HUES6 (cell line): Measurements from ENCODE around the gene RPRD1B.

Experiments
- H3K27ac ChIP-seq: 2 replicates; pipeline ENCODE4 v1.7.0; 2013; ENCODE audit warnings: low read depth, mild to moderate bottlenecking, low read length, inconsistent platforms
- H3K27me3 ChIP-seq: 2 replicates; pipeline ENCODE4 v1.6.1; 2013; ENCODE audit warnings: low read length; ENCODE audit not compliant: control insufficient read depth, insufficient read depth
- H3K36me3 ChIP-seq: 2 replicates; pipeline ENCODE4 v1.6.1; 2013; ENCODE audit warnings: low read length; ENCODE audit not compliant: control insufficient read depth, insufficient read depth
- H3K4me1 ChIP-seq: 2 replicates; pipeline ENCODE4 v1.6.1; 2013; ENCODE audit warnings: low read length; ENCODE audit not compliant: control insufficient read depth, insufficient read depth
- H3K4me3 ChIP-seq: 2 replicates; pipeline ENCODE4 v1.5.1; 2013; ENCODE audit warnings: low read depth, low read length
- H3K9ac ChIP-seq: one replicate; pipeline ENCODE4 v1.6.1; 2013; ENCODE audit warnings: mild to moderate bottlenecking, low read length
- H3K9me3 ChIP-seq: 2 replicates; pipeline ENCODE4 v1.6.1; 2013; ENCODE audit warnings: low read depth, low read length; ENCODE audit not compliant: control insufficient read depth, insufficient read depth

RPRD1B gene

GRCh38 chr20:38060536-38060935 lies 27.0 kb downstream of the RPRD1B start:
- H3K4me3 ChIP-seq, result no peak overlapping the region
- H3K27ac ChIP-seq, result no peak overlapping the region
- no peaks in the 10 kb centered on the region for H3K27me3 ChIP-seq
- no peak overlapping the region for H3K9ac ChIP-seq
- no peaks in the 10 kb centered on the region for H3K4me1 ChIP-seq
- H3K36me3 ChIP-seq, result peaks cover 80% of the 10 kb centered on the region
- no peaks in the 10 kb centered on the region for H3K9me3 ChIP-seq

GRCh38 chr20:38061109-38061508 lies 27.6 kb downstream of the RPRD1B start:
- Histone ChIP-seq H3K9ac (no peak overlapping the region), H3K36me3 (peaks cover 84% of the 10 kb centered on the region), H3K27ac (no peak overlapping the region), H3K27me3 (no peaks in the 10 kb centered on the region), H3K9me3 (no peaks in the 10 kb centered on the region), H3K4me3 (no peak overlapping the region), H3K4me1 (no peaks in the 10 kb centered on the region)

GRCh38 chr20:38062890-38063289 lies 29.3 kb downstream of the RPRD1B start:
- Histone ChIP-seq H3K27me3 (no peaks in the 10 kb centered on the region), H3K4me3 (no peak overlapping the region), H3K4me1 (no peaks in the 10 kb centered on the region), H3K9ac (no peak overlapping the region), H3K27ac (no peak overlapping the region), H3K36me3 (peaks cover 97% of the 10 kb centered on the region), H3K9me3 (no peaks in the 10 kb centered on the region)

- Histone ChIP-seq H3K27ac (no peak overlapping the region), H3K4me1 (no peaks in the 10 kb centered on the region), H3K4me3 (no peak overlapping the region), H3K27me3 (no peaks in the 10 kb centered on the region), H3K36me3 (peaks cover 96% of the 10 kb centered on the region), H3K9me3 (no peaks in the 10 kb centered on the region), H3K9ac (no peak overlapping the region)
Observed at GRCh38 chr20:38063911-38064530, 30.5 kb downstream of the RPRD1B start.

- no peak overlapping the region for H3K4me3 ChIP-seq
- no peaks in the 10 kb centered on the region for H3K4me1 ChIP-seq
- H3K9me3 ChIP-seq, result no peaks in the 10 kb centered on the region
- no peaks in the 10 kb centered on the region for H3K27me3 ChIP-seq
- H3K36me3 ChIP-seq, result peaks cover 95% of the 10 kb centered on the region
- H3K9ac ChIP-seq, result no peak overlapping the region
- H3K27ac ChIP-seq, result no peak overlapping the region
Observed at GRCh38 chr20:38065764-38066375, 32.3 kb downstream of the RPRD1B start.

GRCh38 chr20:38066969-38067716 lies 33.6 kb downstream of the RPRD1B start:
- Histone ChIP-seq H3K4me1 (no peaks in the 10 kb centered on the region), H3K9ac (no peak overlapping the region), H3K27ac (no peak overlapping the region), H3K9me3 (no peaks in the 10 kb centered on the region), H3K4me3 (no peak overlapping the region), H3K36me3 (peaks cover 91% of the 10 kb centered on the region), H3K27me3 (no peaks in the 10 kb centered on the region)

GRCh38 chr20:38067717-38068365 lies 34.3 kb downstream of the RPRD1B start:
- Histone ChIP-seq H3K4me3 (no peak overlapping the region), H3K9ac (no peak overlapping the region), H3K36me3 (peaks cover 85% of the 10 kb centered on the region), H3K27me3 (no peaks in the 10 kb centered on the region), H3K4me1 (peaks cover under 1% of the 10 kb centered on the region; the same call in 1 of the 2 replicates), H3K27ac (no peak overlapping the region), H3K9me3 (no peaks in the 10 kb centered on the region)

- Histone ChIP-seq H3K4me1 (peaks cover 10% of the 10 kb centered on the region; the same call in 1 of the 2 replicates), H3K27me3 (no peaks in the 10 kb centered on the region), H3K9me3 (no peaks in the 10 kb centered on the region), H3K4me3 (no peak overlapping the region), H3K9ac (no peak overlapping the region), H3K36me3 (peaks cover 51% of the 10 kb centered on the region), H3K27ac (no peak overlapping the region)
Observed at GRCh38 chr20:38072898-38073297, 39.4 kb downstream of the RPRD1B start.

GRCh38 chr20:38073307-38074071 lies 39.9 kb downstream of the RPRD1B start:
- no peak overlapping the region for H3K27ac ChIP-seq
- H3K9ac ChIP-seq, result no peak overlapping the region
- H3K4me3 ChIP-seq, result no peak overlapping the region
- peaks cover 10% of the 10 kb centered on the region; the same call in 1 of the 2 replicates for H3K4me1 ChIP-seq
- H3K36me3 ChIP-seq, result peaks cover 48% of the 10 kb centered on the region
- no peaks in the 10 kb centered on the region for H3K9me3 ChIP-seq
- no peaks in the 10 kb centered on the region for H3K27me3 ChIP-seq

GRCh38 chr20:38075161-38075998 lies 41.8 kb downstream of the RPRD1B start:
- Histone ChIP-seq H3K27me3 (no peaks in the 10 kb centered on the region), H3K9me3 (peaks cover 3% of the 10 kb centered on the region; the same call in 1 of the 2 replicates), H3K9ac (no peak overlapping the region), H3K4me1 (peaks cover 10% of the 10 kb centered on the region; the same call in 1 of the 2 replicates), H3K36me3 (peaks cover 35% of the 10 kb centered on the region), H3K27ac (no peak overlapping the region), H3K4me3 (no peak overlapping the region)
